ENCODE results near the gene ARMC5. TPM values are rescaled to one million over a fixed set of nuclear protein-coding genes. Genes with fewer than 3 reads are reported as not detected.
A peak's percentile ranks its signal among the peaks of the same experiment; 100 is the strongest.

ARMC5 gene
- total RNA-seq, 2 donors from 2014 or later = 9.4 to 12.1 TPM

- Histone ChIP-seq H3K27me3 (ENCODE audit: control insufficient read depth, insufficient read depth, low read length, poor library complexity, severe bottlenecking) (no peaks in the 10 kb centered on the region), H3K9ac (ENCODE audit: extremely low read depth, low read length, poor library complexity, severe bottlenecking) (no peak overlapping the region), H3K27ac (ENCODE audit: low read depth, low read length) (no peak overlapping the region), H3K9me3 (ENCODE audit: control insufficient read depth, low read length) (no peaks in the 10 kb centered on the region), H3K4me3 (ENCODE audit: low read length) (no peak overlapping the region), H3K4me1 (ENCODE audit: control insufficient read depth, insufficient read depth, low read length) (no peaks in the 10 kb centered on the region), H3K36me3 (ENCODE audit: control insufficient read depth, insufficient read depth, low read length) (peaks cover 10% of the 10 kb centered on the region)
- Mint-ChIP-seq H3K27ac (no peak overlapping the region), H3K4me1 (peaks cover 20% of the 10 kb centered on the region), H3K4me3 (no peak overlapping the region), H3K36me3 (ENCODE audit: low read depth) (peaks cover under 1% of the 10 kb centered on the region), H3K9me3 (no peaks in the 10 kb centered on the region), H3K27me3 (ENCODE audit: insufficient read depth) (no peaks in the 10 kb centered on the region)
- no peak for TF ChIP-seq CTCF (conservative IDR thresholded peaks at IDR 0.05)
- WGBS, 2 experiments (ENCODE audit: insufficient coverage in 1 of 2, insufficient read length in 1 of 2) = 85 to 93% methylated on average over 4 to 8 of the region's 8 CpGs
- DNase-seq = no peak
Observed at GRCh38 chr16:31504159-31504558, 44.9 kb downstream of the ARMC5 start.

GRCh38 chr16:31505483-31505882, 46.2 kb downstream of the ARMC5 start:
- no peak overlapping the region for H3K9ac ChIP-seq (ENCODE audit: extremely low read depth, low read length, poor library complexity, severe bottlenecking)
- DNase-seq = no peak
- H3K4me1 ChIP-seq (ENCODE audit: control insufficient read depth, insufficient read depth, low read length) = no peaks in the 10 kb centered on the region
- peaks cover 3% of the 10 kb centered on the region for H3K36me3 ChIP-seq (ENCODE audit: control insufficient read depth, insufficient read depth, low read length)
- Mint-ChIP-seq H3K4me1 (peaks cover 21% of the 10 kb centered on the region), H3K27ac (no peak overlapping the region), H3K9me3 (no peaks in the 10 kb centered on the region), H3K36me3 (ENCODE audit: low read depth) (no peaks in the 10 kb centered on the region), H3K27me3 (ENCODE audit: insufficient read depth) (peaks cover 5% of the 10 kb centered on the region), H3K4me3 (no peak overlapping the region)
- H3K27ac ChIP-seq (ENCODE audit: low read depth, low read length) = no peak overlapping the region
- H3K27me3 ChIP-seq (ENCODE audit: control insufficient read depth, insufficient read depth, low read length, poor library complexity, severe bottlenecking) = no peaks in the 10 kb centered on the region
- 91 to 100% methylated on average over 4 of the region's 4 CpGs for WGBS, 2 experiments (ENCODE audit: insufficient coverage in 1 of 2, insufficient read length in 1 of 2)
- no peaks in the 10 kb centered on the region for H3K9me3 ChIP-seq (ENCODE audit: control insufficient read depth, low read length)
- no peak for TF ChIP-seq CTCF (conservative IDR thresholded peaks at IDR 0.05)
- H3K4me3 ChIP-seq (ENCODE audit: low read length) = no peak overlapping the region

GRCh38 chr16:31507617-31507928, 48.3 kb downstream of the ARMC5 start:
- Histone ChIP-seq H3K36me3 (ENCODE audit: control insufficient read depth, insufficient read depth, low read length) (peaks cover 3% of the 10 kb centered on the region), H3K4me1 (ENCODE audit: control insufficient read depth, insufficient read depth, low read length) (no peaks in the 10 kb centered on the region), H3K4me3 (ENCODE audit: low read length) (peak overlapping the region; percentile 97), H3K27ac (ENCODE audit: low read depth, low read length) (peak overlapping the region; percentile 90), H3K27me3 (ENCODE audit: control insufficient read depth, insufficient read depth, low read length, poor library complexity, severe bottlenecking) (no peaks in the 10 kb centered on the region), H3K9ac (ENCODE audit: extremely low read depth, low read length, poor library complexity, severe bottlenecking) (peak overlapping the region; percentile 99), H3K9me3 (ENCODE audit: control insufficient read depth, low read length) (no peaks in the 10 kb centered on the region)
- Mint-ChIP-seq H3K4me3 (peak overlapping the region; percentile 86), H3K9me3 (no peaks in the 10 kb centered on the region), H3K27ac (peak overlapping the region; percentile 92), H3K27me3 (ENCODE audit: insufficient read depth) (peaks cover 13% of the 10 kb centered on the region), H3K4me1 (peaks cover 17% of the 10 kb centered on the region), H3K36me3 (ENCODE audit: low read depth) (no peaks in the 10 kb centered on the region)
- no peak for DNase-seq
- TF ChIP-seq CTCF (conservative IDR thresholded peaks at IDR 0.05) = no peak
- 4 to 5% methylated on average over 4 to 12 of the region's 12 CpGs for WGBS, 2 experiments (ENCODE audit: insufficient coverage in 1 of 2, insufficient read length in 1 of 2)

Measured in endodermal cell (in vitro differentiated cells).